Measurements from ENCODE around the gene PTPRM. TPM values are rescaled to one million over a fixed set of nuclear protein-coding genes. Genes with fewer than 3 reads are reported as not detected.
"Not testable (repeated sequence)": the region's sequence is repeated elsewhere in the genome, so short reads cannot be mapped to it uniquely, and the experiment has no call there.

The PTPRM gene
- polyA plus RNA-seq, 4 donors: 82.9 to 104 (median 97.8) TPM

DNA sequence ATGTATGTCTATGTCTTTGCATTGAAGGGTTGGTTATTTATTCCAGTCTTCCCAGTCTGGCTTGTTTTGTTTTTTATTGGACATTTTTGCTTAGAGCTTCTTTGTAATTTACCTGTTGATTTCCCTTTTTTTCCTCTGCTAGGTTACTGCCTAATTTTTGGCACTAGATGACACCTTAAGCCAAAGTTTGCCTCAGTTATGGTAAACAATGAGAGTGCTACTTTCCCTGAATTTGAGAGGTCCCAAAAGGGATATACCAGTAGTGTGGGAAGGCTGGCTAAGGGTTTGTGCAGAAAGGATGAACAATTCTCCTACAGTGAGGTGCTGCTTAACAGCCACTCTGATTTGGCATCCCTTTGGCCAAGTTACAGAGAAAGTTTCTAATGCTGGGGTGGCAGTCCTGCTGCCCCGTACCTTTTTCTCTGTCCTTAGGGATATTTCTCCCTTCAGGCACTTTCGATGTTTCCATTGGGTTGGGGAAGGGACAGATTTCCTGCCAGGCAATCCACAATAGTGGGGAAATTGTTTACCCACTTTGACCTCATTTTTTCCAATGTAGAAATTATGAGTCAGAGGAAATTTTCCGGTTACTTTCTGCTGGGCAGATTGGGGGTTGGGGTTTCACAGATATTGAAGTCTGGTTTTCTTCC, 354.9 kb downstream of the PTPRM start:
- no peak for DNase-seq (ENCODE audit: low read depth in 4 of 4, low spot score in 3 of 4)

DNA sequence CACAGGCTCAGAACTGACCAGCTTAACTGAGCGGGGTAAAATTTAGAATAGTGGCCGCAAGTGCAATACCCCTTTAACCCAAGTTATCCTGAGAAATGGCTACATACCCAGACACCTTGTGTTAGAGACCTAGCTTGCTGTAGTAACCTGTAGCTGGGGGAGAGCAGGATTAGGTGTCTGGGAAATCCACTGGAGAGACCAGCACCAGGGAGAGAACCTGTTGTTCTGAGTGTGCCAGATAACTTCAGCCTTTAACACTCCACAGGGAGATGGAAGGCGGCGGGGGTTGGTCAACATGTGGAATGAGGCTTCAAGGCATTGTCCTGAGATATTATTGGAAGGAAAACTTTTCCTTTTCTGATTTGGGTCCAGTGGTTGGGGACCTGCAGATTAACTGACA, 356.0 kb downstream of the PTPRM start:
- no peak for DNase-seq (ENCODE audit: low read depth in 4 of 4, low spot score in 3 of 4)

DNA sequence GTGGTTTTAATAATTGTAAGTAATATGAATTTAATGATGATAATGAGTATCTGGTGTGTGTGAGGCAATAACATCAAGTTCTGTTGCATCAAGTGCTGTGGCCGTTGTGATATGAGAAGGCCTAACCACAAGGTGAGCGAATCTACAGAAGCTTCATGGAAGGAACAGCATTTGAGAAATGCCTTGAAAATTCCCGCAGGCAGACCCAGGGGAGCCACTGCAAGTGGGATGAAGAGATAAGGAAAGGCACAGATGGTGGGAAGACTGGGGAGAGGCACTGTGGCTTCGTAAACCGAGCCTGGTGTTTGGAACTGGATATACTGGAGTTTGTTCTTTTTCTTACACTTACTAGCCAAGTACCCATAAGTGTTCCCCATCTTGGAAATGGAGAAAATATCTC, 357.5 kb downstream of the PTPRM start:
- no peak for DNase-seq (ENCODE audit: low read depth in 4 of 4, low spot score in 3 of 4)

DNA sequence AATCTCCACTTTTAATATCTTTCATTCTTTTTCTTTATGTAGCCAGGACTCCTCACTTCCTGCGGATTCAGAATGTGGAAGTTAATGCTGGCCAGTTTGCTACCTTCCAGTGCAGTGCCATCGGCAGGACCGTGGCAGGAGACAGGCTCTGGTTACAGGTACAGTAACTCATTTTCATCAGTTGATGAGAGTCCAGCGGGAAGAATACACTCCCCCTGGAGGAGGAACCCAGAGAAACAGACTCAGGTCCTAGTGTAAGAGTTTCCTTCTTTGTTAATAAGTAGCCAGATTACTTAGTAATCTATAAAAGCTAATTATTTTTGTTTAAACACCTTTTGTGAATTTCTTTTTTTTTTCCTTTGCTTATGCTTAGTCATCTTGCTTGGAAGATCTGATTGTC, 359.4 kb downstream of the PTPRM start:
- DNase-seq (ENCODE audit: low read depth in 4 of 4, low spot score in 3 of 4): peak; percentile 28 to 60 (median 48)

DNA sequence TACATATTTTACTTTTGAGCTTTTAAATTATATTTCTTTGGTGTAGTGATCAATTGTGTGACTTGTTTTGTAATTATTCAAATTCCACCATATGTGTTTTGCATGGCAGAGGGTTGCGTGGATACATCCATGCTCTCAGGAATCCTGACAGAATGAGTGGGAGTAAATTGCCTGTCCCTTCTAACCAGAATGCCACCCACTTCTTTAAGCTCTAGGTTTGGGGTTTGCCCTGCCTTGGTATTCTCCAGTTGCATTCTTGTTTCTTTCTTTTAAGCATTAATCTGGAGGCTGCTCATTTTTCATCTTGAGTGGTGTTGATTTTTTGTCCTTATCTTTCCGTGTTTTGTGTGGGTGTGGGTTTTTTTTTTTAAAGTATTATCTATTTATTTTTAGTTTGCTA, 360.0 kb downstream of the PTPRM start:
- no peak for DNase-seq (ENCODE audit: low read depth in 4 of 4, low spot score in 3 of 4)

DNA sequence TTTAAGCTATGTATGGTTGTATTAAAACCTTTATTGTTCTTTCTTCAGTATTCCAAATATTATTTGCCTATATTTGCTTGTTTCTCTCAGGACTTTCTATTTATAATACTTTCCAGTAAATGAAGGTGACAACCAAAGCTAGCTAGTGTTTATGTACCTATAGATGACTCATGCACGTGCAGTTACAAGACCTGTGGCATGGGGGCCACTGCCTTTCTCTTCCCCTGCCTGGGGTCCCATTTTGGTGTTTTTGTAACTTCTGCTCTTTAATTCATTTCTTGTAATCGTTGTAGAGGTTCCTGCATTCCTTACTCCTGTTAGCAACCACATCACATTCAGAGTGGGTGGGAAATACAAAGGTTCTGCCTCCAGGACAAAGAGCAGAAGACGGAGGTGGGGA, 364.6 kb downstream of the PTPRM start:
- DNase-seq (ENCODE audit: low read depth in 4 of 4, low spot score in 3 of 4): no peak

DNA sequence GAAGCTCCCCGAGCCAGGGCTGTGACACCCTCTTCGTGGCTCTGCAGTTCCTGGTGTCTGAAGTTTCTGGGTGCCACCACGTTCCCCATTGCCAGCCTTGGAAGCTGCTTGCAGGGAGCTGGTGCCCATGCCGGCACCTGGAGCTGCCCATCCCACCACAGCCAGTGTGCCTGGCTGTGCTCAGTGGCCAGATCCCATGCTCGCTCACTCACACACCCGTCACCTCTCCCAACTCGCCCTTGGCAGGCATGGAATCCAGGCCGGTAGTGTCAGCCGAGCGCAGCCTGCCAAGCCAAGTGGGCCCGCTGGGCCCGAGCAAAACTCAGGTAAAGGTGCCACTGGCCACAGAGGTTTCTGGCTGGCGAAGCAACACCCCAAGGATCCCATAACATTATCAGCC, 370.2 kb downstream of the PTPRM start:
- no peak for DNase-seq (ENCODE audit: low read depth in 4 of 4, low spot score in 3 of 4)

DNA sequence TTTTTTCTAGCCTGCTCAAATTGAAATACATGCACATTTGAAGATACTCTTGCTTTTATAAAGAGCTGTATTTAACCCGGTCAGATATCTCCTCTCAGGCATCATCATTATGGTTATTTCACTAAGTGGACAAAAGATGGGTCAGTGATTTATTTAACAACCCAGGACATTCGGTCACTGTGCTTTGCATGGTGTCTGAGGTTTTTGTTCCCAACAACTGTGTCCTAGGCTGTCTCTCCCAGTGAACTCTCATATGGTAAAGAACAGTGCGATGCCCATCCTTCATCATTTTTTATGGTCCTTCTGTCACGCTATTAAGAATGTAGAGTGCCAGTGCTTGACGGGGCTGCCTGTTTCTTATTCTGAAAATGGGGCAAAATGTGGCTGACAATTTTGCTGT, 372.4 kb downstream of the PTPRM start:
- DNase-seq (ENCODE audit: low read depth in 4 of 4, low spot score in 3 of 4): no peak

DNA sequence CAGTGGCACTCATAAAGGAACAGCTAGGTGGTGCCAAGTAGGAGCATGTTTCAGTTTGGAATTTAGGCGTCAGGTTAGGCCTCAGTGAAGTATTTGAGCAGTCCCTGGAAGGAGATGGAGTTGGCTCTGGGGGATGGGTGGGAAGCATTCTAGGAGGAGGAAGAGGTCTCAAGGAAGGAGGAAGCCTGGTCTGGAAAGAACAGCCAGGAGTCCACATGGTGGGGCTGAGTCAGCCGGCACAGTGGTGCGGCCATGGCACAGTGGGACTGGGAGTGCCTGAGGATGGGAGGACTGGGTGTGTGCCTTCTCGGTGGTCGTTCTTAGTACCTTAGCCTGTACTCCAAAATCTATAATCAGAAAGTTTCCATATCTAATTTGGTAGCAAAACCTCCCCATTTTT, 373.3 kb downstream of the PTPRM start:
- DNase-seq (ENCODE audit: low read depth in 4 of 4, low spot score in 3 of 4): no peak

DNA sequence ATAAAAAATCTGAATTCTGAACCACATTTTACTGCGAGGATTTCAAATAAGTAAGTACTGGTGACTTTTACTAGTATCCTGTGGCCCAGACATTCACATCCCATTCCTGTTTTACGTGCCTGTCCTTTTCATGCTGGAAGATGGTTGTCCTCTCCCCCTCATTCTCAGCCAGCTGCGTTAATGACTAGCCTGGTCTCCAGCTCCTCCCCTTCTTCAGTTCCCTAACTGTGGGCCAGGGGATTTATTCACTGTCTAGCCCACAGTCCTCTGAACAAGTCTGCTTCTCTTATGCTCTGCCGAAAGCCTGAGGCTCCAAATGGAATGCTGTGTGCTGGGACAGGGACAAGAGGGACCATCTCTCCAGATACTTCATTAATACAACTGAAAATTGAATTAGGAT, 373.9 kb downstream of the PTPRM start:
- no peak for DNase-seq (ENCODE audit: low read depth in 4 of 4, low spot score in 3 of 4)

DNA sequence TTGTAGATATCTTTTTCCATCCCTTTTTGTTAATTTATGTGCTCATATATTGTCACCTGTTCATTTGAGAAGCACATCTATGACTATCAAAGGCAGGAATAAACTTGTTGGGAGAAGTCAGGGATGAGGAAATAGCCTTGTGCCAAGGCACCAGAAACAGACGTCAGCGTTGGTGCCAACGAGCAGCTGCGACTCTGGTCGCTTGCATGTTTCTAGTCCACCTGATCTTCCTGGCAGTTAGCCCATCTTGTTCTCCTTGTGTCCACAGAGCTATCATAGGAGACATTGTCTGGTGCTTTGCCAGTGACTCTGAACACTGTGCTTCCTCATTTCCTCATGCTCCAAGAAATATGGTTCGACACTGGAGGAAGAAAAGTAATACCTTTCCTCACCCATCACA, 374.4 kb downstream of the PTPRM start:
- no peak for DNase-seq (ENCODE audit: low read depth in 4 of 4, low spot score in 3 of 4)

DNA sequence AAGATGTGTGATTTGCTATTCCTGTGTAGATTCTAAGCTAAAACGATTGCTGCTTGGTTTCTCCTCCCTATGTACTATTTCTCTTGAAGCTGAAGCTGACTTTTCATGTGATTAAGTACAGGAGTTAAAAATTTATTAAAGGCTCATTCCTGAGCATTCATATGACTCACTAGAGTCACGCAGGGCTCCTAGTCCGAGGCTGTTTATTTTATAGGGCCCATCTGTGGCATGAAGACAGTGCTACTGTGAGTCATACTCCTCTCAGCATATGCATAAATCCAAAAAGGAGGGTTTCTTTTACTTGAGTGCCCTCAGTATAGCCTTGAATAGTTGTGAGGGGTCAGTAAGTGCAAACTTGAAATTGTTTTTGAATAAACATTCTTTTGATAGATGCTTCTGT, 378.8 kb downstream of the PTPRM start:
- no peak for DNase-seq (ENCODE audit: low read depth in 4 of 4, low spot score in 3 of 4)

DNA sequence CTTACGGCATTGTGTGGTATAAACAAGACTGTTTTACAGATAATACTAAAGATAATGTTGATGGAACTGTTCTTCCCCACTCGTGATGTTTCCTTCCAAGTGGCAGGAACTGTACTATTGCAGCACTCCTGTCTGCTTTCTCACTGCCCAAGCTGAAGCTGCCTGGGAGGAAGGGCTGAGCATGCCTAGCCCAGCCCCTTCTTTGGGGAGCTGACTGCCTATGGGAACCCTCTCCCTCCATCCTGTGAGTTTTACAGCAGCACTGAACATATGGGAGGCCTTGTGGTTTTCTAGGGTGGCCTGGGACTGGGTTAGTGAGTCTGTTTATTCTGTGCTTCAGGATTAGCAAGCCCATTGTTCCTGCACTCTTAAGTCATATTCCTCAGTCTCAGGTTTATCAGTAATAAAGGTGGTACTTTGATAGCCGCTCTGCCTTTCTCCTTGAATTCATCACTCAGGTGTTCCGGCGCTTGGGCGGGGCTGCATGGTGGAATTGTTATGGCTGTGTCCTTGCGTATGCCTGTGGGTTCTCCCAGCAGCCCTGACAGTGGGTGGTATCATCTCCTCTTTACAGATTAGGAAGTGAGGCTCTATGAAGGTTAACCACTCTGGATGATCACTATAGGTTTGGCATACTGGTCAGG, 379.7 kb downstream of the PTPRM start:
- no peak for DNase-seq (ENCODE audit: low read depth in 4 of 4, low spot score in 3 of 4)

DNA sequence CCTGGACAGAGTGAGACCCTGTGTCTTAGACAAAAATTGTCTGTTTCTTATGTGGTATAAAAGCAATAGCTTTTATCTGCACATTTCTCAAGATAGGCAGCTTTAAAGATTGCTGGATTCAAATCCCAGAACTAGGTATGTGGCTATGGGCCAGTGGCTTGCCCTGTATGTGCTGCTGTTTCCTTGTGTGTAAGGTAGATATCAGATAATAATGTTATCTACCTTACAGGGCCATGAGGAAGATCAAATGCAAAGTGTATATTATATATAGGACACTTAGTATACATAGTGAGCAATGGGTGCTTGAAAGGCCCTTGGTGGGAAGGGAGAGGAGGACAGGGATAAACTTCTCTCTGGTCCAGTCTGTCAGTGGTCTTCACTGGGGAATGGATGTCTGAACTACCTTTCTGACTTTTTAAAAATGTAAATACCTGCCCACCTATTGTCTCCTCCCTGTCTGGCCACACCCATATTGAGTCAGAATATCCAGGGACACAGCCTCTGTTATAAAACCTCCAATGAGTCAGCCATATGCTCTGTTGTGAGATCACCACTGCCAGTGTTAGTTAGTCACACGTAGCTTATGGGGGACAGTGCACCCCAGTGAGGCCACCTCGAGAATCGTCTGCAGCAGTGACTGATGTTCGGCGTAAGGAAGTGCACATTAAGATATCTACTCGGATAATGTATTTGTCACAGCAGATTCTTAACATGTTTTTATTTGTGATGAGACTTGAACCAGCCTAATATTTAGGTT, 383.4 kb downstream of the PTPRM start:
- no peak for DNase-seq (ENCODE audit: low read depth in 4 of 4, low spot score in 3 of 4)

DNA sequence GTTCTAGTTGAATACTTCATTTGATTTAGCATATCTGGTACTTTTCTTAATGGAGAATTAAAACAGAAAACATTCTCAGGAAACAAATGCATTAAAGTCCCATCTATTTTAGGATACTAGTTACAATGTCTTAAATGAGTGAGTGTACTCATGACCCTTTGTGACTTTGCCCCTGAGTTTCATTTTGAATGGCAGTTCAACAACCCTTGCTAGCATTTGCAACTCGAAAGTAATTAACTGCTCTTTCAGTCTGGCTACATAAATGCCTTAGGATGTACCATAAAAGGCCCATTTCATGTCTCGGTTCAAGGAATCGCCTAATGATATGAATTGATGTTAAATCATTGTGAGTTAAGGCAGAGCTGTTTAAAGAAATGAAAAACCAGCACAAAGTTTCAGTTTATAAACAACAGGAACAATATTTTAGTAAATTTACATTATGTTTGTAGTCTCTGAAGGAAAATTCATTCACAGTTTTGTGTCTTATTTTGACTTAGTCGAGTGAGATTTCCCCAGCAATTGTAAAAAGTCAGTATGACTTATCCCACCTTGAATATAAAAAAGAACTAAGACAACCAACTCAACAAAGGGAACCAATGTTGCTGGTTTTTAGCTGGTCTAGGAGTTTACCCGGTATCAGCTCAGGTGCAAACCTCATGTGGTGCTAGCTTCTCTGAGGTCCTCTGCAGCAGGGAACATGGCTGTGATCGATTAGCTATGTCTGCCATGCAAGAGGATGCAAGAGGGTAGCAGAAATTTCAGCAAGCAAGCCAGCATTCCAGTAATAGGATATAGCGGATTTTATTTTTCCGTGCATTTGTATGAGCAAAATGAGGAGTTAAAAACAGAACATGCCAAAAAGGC, 386.2 kb downstream of the PTPRM start:
- DNase-seq (ENCODE audit: low read depth in 4 of 4, low spot score in 3 of 4): peak in 1 of 4 donors; percentile 27

DNA sequence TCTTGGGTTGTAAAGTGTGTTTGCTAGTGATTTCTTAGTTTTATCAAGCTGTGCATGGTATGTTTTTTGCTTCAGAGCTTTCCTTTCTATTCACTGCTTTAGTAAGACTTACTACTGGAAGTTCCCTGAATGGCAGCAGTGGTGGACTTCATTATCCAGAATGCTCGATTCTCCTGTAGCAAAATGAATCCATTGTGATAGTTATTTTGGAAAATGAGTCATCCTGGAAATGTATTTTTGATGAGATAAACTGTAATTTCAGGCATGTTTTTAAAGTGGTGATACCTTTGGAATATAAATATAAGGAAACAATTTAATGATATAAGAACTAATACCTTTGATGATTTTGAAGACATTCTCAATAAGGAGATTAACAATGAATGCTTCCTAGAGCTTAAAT, 387.1 kb downstream of the PTPRM start:
- DNase-seq (ENCODE audit: low read depth in 4 of 4, low spot score in 3 of 4): no peak

DNA sequence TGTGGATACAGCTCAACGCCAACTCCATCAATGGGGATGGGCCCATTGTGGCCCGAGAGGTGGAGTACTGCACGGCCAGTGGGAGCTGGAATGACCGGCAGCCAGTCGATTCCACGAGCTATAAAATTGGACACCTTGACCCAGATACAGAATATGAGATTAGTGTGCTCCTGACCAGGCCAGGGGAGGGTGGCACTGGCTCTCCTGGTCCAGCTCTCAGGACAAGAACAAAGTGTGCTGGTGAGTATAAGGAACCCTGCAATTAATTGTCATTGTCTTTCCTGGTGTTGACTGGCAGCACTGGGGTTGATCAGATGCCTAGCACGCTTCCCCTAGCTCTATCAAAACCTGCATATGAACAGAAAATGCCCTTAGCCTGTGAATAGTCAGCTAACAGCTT, 388.1 kb downstream of the PTPRM start:
- no peak for DNase-seq (ENCODE audit: low read depth in 4 of 4, low spot score in 3 of 4)

DNA sequence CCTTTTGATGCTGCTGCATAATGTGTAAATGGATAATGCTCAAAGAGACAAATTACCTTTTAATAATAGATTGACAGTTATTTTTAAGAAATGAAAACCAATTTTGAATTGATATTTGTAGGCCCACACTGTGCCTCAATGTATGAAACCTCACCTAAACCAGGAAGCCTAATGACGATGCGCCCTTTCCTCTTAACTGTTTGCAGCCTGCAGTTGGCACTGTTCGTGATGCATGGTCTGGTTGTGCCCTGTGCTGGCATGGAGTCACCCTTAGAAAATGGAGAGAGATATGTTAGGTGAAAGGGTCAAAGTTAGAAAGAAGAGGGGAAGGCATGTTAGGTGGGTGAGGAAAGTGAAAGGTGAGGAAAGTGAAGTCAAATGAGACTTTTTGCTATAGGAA, 390.2 kb downstream of the PTPRM start:
- DNase-seq (ENCODE audit: low read depth in 4 of 4, low spot score in 3 of 4): no peak

DNA sequence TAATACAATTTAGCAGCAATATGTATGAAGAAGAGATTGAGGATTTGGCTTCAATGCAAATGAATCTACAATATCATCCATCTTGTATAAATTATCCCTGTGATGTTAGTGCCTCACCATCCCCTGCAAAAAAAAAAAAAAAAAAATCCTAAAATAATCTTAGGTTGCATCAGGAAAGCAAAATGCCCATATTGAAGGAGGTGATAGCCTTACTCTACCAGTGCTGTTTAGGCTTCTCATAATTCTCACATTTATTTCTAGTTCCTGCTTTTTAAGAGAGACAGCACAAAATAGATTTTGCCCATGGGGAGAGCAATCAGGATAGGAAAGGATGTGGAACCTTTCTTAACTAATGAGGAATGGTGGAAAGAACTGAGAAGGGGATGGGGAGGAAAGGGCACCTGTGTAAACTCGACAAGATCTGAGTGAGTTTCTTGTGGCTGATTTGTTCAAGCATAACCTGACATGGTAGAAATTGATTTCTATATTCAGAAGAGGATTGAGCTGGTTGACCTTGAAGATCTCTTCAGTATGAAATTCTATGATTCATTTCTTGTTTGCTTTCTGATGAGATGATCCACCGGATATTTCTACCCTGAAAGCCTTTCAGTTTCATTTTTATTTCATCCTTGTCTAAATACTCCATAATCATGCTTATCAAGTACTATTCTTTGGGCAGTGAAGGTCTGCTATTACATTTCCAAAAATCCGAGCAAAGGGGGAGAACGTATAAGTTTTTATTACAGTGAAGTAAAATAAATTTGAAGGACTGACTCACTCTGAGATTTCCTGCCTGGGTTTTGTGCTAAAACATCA, 391.2 kb downstream of the PTPRM start:
- DNase-seq (ENCODE audit: low read depth in 4 of 4, low spot score in 3 of 4): no peak

DNA sequence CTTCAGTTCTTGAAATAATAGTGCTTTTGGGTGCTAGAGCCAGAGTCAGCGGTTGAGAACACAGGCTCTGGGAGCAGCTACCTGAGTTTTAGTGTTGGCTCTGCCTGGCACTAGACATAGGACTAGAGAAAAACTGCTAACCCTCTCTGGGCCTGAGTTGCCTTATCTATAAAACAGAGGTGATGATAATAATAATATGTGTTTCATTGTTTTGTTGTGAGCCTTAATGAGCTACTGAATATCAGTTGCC, 391.7 kb downstream of the PTPRM start:
- DNase-seq (ENCODE audit: low read depth in 4 of 4, low spot score in 3 of 4): no peak

DNA sequence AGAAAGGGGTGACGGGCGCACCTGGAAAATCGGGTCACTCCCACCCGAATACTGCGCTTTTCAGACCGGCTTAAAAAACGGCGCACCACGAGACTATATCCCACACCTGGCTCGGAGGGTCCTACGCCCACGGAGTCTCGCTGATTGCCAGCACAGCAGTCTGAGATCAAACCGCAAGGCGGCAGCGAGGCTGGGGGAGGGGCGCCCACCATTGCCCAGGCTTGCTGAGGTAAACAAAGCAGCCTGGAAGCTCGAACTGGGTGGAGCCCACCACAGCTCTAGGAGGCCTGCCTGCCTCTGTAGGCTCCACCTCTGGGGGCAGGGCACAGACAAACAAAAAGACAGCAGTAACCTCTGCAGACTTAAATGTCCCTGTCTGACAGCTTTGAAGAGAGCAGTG, 399.6 kb downstream of the PTPRM start:
- not testable (repeated sequence) for DNase-seq (ENCODE audit: low read depth in 4 of 4, low spot score in 3 of 4)
